Uterus (tissue), 2 donors: ENCODE measurements around the gene SMIM9.
"Not testable (repeated sequence)": the region's sequence is repeated elsewhere in the genome, so short reads cannot be mapped to it uniquely, and the experiment has no call there.

ENCODE experiments used
- POLR2A ChIP-seq, 2 donors: fragments of 450-650 bp; IDR thresholded peaks; one replicate each; pipeline ENCODE4 v1.6.1; 2016; ENCODE audit warnings: antibody characterized with exemption in 2 of 2, mild to moderate bottlenecking in 1 of 2, moderate library complexity in 1 of 2
- TF ChIP-seq, protein P1 (sequence below), 4 experiments: fragments of 200-600 bp in 2 of 4; fragments of 450-650 bp in 2 of 4; sonication (generic) in 2 of 4; IDR thresholded peaks; one replicate each; pipeline ENCODE4 v1.5.1; 2016 to 2019; ENCODE audit warnings: antibody characterized with exemption in 4 of 4, mild to moderate bottlenecking in 2 of 4, moderate library complexity in 1 of 4

DNA sequence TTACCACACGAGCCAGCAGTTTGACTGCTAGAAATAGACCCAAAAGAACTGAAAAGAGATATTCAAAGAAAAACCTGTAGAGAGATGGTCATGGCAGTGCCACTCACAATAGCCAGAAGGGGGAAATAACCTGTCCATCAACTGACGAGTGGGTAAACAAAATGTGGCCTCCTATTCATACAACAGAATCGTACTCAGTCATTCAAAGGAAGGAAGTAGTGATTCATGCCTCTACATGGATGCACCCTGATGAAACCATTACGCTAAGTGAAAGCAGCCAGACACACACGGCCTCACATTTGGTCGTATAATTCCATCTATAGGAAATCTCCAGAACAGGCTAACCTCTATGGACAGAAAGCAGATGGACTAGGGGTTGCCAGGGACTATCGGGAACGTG lies 49.6 kb upstream of the SMIM9 start:
- TF ChIP-seq, protein P1, sequence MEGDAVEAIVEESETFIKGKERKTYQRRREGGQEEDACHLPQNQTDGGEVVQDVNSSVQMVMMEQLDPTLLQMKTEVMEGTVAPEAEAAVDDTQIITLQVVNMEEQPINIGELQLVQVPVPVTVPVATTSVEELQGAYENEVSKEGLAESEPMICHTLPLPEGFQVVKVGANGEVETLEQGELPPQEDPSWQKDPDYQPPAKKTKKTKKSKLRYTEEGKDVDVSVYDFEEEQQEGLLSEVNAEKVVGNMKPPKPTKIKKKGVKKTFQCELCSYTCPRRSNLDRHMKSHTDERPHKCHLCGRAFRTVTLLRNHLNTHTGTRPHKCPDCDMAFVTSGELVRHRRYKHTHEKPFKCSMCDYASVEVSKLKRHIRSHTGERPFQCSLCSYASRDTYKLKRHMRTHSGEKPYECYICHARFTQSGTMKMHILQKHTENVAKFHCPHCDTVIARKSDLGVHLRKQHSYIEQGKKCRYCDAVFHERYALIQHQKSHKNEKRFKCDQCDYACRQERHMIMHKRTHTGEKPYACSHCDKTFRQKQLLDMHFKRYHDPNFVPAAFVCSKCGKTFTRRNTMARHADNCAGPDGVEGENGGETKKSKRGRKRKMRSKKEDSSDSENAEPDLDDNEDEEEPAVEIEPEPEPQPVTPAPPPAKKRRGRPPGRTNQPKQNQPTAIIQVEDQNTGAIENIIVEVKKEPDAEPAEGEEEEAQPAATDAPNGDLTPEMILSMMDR (IDR thresholded peaks at IDR 0.05): not testable (repeated sequence)
- TF ChIP-seq POLR2A (IDR thresholded peaks at IDR 0.05): not testable (repeated sequence)
